H1 (cell line): Measurements from ENCODE around the gene TMEM18. TPM values are rescaled to one million over a fixed set of nuclear protein-coding genes. Genes with fewer than 3 reads are reported as not detected.

Experiments used
- CTCF ChIA-PET: fragments of 300-600 bp; sonication (Branson Sonifier 250); formaldehyde crosslinking; loops from one replicate; lab custom pipeline; 2021; ENCODE audit not compliant: partially characterized antibody; lab: Charles Lee
- POLR2A ChIA-PET: fragments of 300-600 bp; sonication (Branson Sonifier 250); formaldehyde crosslinking; loops from one replicate; lab custom pipeline; 2021; ENCODE audit warnings: inconsistent platforms; ENCODE audit not compliant: partially characterized antibody; lab: Charles Lee
- DNase-seq, 2 experiments: peaks; one replicate each; pipeline versions ENCODE4 v3.0.0 to v3.0.0-alpha.2; 2010 to 2022; ENCODE audit warnings: low spot score in 2 of 2, low read depth in 1 of 2, mixed read lengths in 1 of 2
- FAIRE-seq: peaks from 2 replicates; lab custom pipeline; 2011; peaks lifted over from hg19 to GRCh38; lab: Jason Lieb, UNC
- H2AFZ ChIP-seq: 2 replicates; pipeline ENCODE4 v1.8.1; 2012; ENCODE audit warnings: low read length, inconsistent platforms
- H2AK5ac ChIP-seq: 2 replicates; pipeline ENCODE4 v1.6.1; 2013; ENCODE audit warnings: low read depth, low read length
- H2BK120ac ChIP-seq: replicated peaks from 2 replicates; pipeline ENCODE3; 2013; ENCODE audit warnings: low read depth, low read length, inconsistent platforms
- H2BK12ac ChIP-seq: 2 replicates; pipeline ENCODE4 v1.6.1; 2013; ENCODE audit warnings: low read depth, low read length
- H2BK15ac ChIP-seq: 2 replicates; pipeline ENCODE4 v1.6.1; 2013; ENCODE audit warnings: low read length
- H2BK20ac ChIP-seq: 2 replicates; pipeline ENCODE4 v1.6.1; 2013; ENCODE audit warnings: low read length
- H2BK5ac ChIP-seq: 2 replicates; pipeline ENCODE4 v1.6.1; 2013; ENCODE audit warnings: low read depth, low read length
- H3K14ac ChIP-seq: 2 replicates; pipeline ENCODE4 v1.6.1; 2013; ENCODE audit warnings: inconsistent platforms; ENCODE audit not compliant: insufficient read length
- H3K18ac ChIP-seq: 2 replicates; pipeline ENCODE4 v1.6.1; 2013; ENCODE audit warnings: low read length; ENCODE audit errors: extremely low read depth
- H3K23ac ChIP-seq: 2 replicates; pipeline ENCODE4 v1.6.1; 2013; ENCODE audit warnings: inconsistent platforms; ENCODE audit not compliant: insufficient read length
- H3K23me2 ChIP-seq: 2 replicates; pipeline ENCODE4 v1.6.1; 2013; ENCODE audit warnings: low read depth, low read length
- H3K27ac ChIP-seq: 2 replicates; pipeline ENCODE4 v1.6.1; 2011; ENCODE audit warnings: low read depth, low read length, inconsistent platforms
- H3K27me3 ChIP-seq, 4 experiments: replicated peaks in 1 of 4; 1 replicate in 1 of 4; 2 replicates in 3 of 4; pipeline versions ENCODE4 v1.6.1 to v1.8.1; 2011 to 2013; ENCODE audit warnings: low read length in 3 of 4, mild to moderate bottlenecking in 3 of 4, inconsistent platforms in 2 of 4, mixed read lengths in 2 of 4, moderate library complexity in 1 of 4; ENCODE audit not compliant: control insufficient read depth in 3 of 4, insufficient read depth in 3 of 4; ENCODE audit errors: extremely low read depth in 1 of 4
- H3K36me3 ChIP-seq, 4 experiments: 2 replicates each; pipeline versions ENCODE4 v1.6.1 to v1.8.1; 2011 to 2013; ENCODE audit warnings: mild to moderate bottlenecking in 4 of 4, low read length in 3 of 4, moderate library complexity in 2 of 4, control low read depth in 1 of 4, inconsistent platforms in 1 of 4; ENCODE audit not compliant: insufficient read depth in 4 of 4, control insufficient read depth in 2 of 4
- H3K4ac ChIP-seq: replicated peaks from 2 replicates; pipeline ENCODE3; 2013; ENCODE audit warnings: low read length, low read depth, mixed read lengths, inconsistent platforms; ENCODE audit not compliant: insufficient read length
- H3K4me1 ChIP-seq, 4 experiments: replicated peaks in 1 of 4; 1 replicate in 1 of 4; 2 replicates in 3 of 4; pipeline versions ENCODE4 v1.6.1 to v1.8.1; 2011 to 2013; ENCODE audit warnings: low read length in 3 of 4, inconsistent platforms in 2 of 4, mixed read lengths in 1 of 4; ENCODE audit not compliant: insufficient read depth in 4 of 4, control insufficient read depth in 3 of 4
- H3K4me2 ChIP-seq, 2 experiments: 2 replicates each; pipeline versions ENCODE4 v1.6.1 to v1.8.1; 2011 to 2013; ENCODE audit warnings: low read depth in 2 of 2, low read length in 2 of 2, control low read depth in 1 of 2, inconsistent platforms in 1 of 2, mild to moderate bottlenecking in 1 of 2; ENCODE audit not compliant: insufficient read depth in 1 of 2
- H3K4me3 ChIP-seq, 4 experiments: fragments of 200-600, 300-600 bp in 1 of 4; sonication (generic), shearing (Covaris generic), sonication (Bioruptor Twin) in 1 of 4; 2 replicates each; pipeline versions ENCODE4 v1.5.1 to v1.8.1; 2011 to 2016; ENCODE audit warnings: low read length in 4 of 4, low read depth in 3 of 4, control low read depth in 2 of 4, inconsistent platforms in 2 of 4, mild to moderate bottlenecking in 2 of 4, mixed read lengths in 1 of 4, moderate library complexity in 1 of 4; ENCODE audit not compliant: insufficient read depth in 2 of 4; ENCODE audit errors: extremely low read depth in 1 of 4
- H3K56ac ChIP-seq: replicated peaks from 2 replicates; pipeline ENCODE3; 2013; ENCODE audit warnings: low read depth, mild to moderate bottlenecking, mixed read lengths, low read length, inconsistent platforms; ENCODE audit not compliant: insufficient read length
- H3K79me1 ChIP-seq: 2 replicates; pipeline ENCODE4 v1.6.1; 2013; ENCODE audit warnings: low read depth, low read length, control low read depth
- H3K79me2 ChIP-seq, 2 experiments: 2 replicates each; pipeline versions ENCODE4 v1.6.1 to v1.8.1; 2012 to 2013; ENCODE audit warnings: low read length in 2 of 2, mild to moderate bottlenecking in 2 of 2, inconsistent platforms in 1 of 2; ENCODE audit not compliant: insufficient read depth in 2 of 2, control insufficient read depth in 1 of 2
- H3K9ac ChIP-seq, 4 experiments: replicated peaks in 1 of 4; 1 replicate in 1 of 4; 2 replicates in 3 of 4; pipeline versions ENCODE4 v1.6.1 to v1.8.1; 2011 to 2013; ENCODE audit warnings: low read depth in 3 of 4, low read length in 3 of 4, control low read depth in 2 of 4, mild to moderate bottlenecking in 2 of 4, moderate library complexity in 2 of 4, inconsistent platforms in 1 of 4; ENCODE audit errors: extremely low read depth in 1 of 4
- H3K9me3 ChIP-seq, 2 experiments: 2 replicates each; pipeline versions ENCODE4 v1.6.1 to v1.8.1; 2012 to 2013; ENCODE audit warnings: mild to moderate bottlenecking in 2 of 2, moderate library complexity in 2 of 2, control low read depth in 1 of 2, inconsistent platforms in 1 of 2, low read depth in 1 of 2, low read length in 1 of 2, mixed read lengths in 1 of 2; ENCODE audit not compliant: insufficient read depth in 2 of 2
- H4K20me1 ChIP-seq, 2 experiments: replicated peaks in 1 of 2; 2 replicates each; pipeline versions ENCODE3 to v1.8.1; 2011 to 2013; ENCODE audit warnings: inconsistent platforms in 2 of 2, low read length in 2 of 2, mild to moderate bottlenecking in 1 of 2; ENCODE audit not compliant: insufficient read depth in 2 of 2, control insufficient read depth in 1 of 2
- H4K5ac ChIP-seq: 2 replicates; pipeline ENCODE4 v1.6.1; 2013; ENCODE audit warnings: low read length, low read depth, mixed read lengths, inconsistent platforms; ENCODE audit not compliant: insufficient read length
- H4K8ac ChIP-seq: 2 replicates; pipeline ENCODE4 v1.8.0; 2013; ENCODE audit warnings: mild to moderate bottlenecking, moderate library complexity, low read length, inconsistent platforms; ENCODE audit not compliant: insufficient read depth; ENCODE audit errors: extremely low read depth
- H4K91ac ChIP-seq: replicated peaks from 2 replicates; pipeline ENCODE3; 2013; ENCODE audit warnings: low read length, mixed read lengths, inconsistent platforms; ENCODE audit not compliant: insufficient read length
- WGBS, 2 experiments: shearing (Covaris generic) in 1 of 2; methylation state at CpG; one replicate each; pipeline versions ENCODE4 v1.1.6 to v1.1.7; 2013 to 2015; ENCODE audit warnings: low lambda C conversion rate in 2 of 2, mixed read lengths in 2 of 2, inconsistent platforms in 1 of 2, low coverage in 1 of 2, missing lambda C conversion rate in 1 of 2; ENCODE audit not compliant: insufficient replicate concordance in 2 of 2, insufficient coverage in 1 of 2, insufficient read length in 1 of 2; ENCODE audit errors: extremely low coverage in 1 of 2, missing lambda C conversion rate in 1 of 2; 5-methylcytosine and 5-hydroxymethylcytosine counted together
- polyA plus RNA-seq, 7 experiments: library from polyadenylated mRNA; depleted of rRNA in 3 of 7; stranded (reverse) in 5 of 7; unstranded in 2 of 7; fragments of >200 nt in 5 of 7; fragments of 200-250 nt in 2 of 7; gene quantifications; 1 replicate in 5 of 7; 2 replicates in 1 of 7; 4 replicates in 1 of 7; pipeline versions ENCODE4 v1.2.1 to v1.2.3, GENCODE V29; 2011 to 2013; ENCODE audit warnings: missing spikeins in 2 of 7, mixed read lengths in 2 of 7
- total RNA-seq: library from RNA; stranded (reverse); fragmentation: NEBNext Ultra II Directional; extraction: Animal tissue kit (Norgen Biotek cat#: 25700); gene quantifications from 2 replicates; pipeline ENCODE4 v1.2.1, GENCODE V29; 2021

TMEM18 gene
- total and polyA plus RNA-seq, 2 of the 8 experiments (the other 6 are each of a cell fraction or from before 2014, with no cell fraction given): 22.4 to 27.1 TPM

- Histone ChIP-seq H2AK5ac (no peak overlapping the region), H3K56ac (no peak overlapping the region), H3K4me3 (no peak overlapping the region), H3K9ac (no peak overlapping the region), H3K9me3 (peaks cover 5 to 13% of the 10 kb centered on the region in 2 experiments; a peak in 3 of 4 replicates), H3K4ac (no peak overlapping the region), H3K23me2 (no peaks in the 10 kb centered on the region), H4K5ac (no peak overlapping the region), H2BK120ac (no peak overlapping the region), H4K20me1 (no peaks in the 10 kb centered on the region), H3K4me2 (no peak overlapping the region), H2BK12ac (no peak overlapping the region), H3K23ac (no peak overlapping the region), H3K18ac (no peak overlapping the region), H2BK20ac (no peak overlapping the region), H2BK5ac (no peak overlapping the region), H3K27me3 (peaks cover 8 to 13% (median 12%) of the 10 kb centered on the region in 4 experiments), H3K4me1 (no peaks in the 10 kb centered on the region), H3K36me3 (peaks cover 0 to 8% (median 0%) of the 10 kb centered on the region in 4 experiments; a peak in 1 of 8 replicates), H3K27ac (no peak overlapping the region), H2BK15ac (no peak overlapping the region), H3K79me2 (no peaks in the 10 kb centered on the region), H3K14ac (no peak overlapping the region), H4K8ac (no peak overlapping the region), H2AFZ (no peak overlapping the region), H4K91ac (no peak overlapping the region), H3K79me1 (no peaks in the 10 kb centered on the region)
- ChIA-PET POLR2A (no interaction called here), CTCF (interaction anchor here (2.1 to 2.9 kb wide), 2 partner anchors 67 to 105 kb away, joined by 5 to 13 read pairs; no protein-coding TSS in a partner anchor)
- DNase-seq: peak in 1 of 2 experiments; percentile 26
- WGBS, 2 experiments: 80% methylated on average over 16 of the region's 16 CpGs; no CpG with 5 or more reads in 1 of the 2 experiments
- no peak for FAIRE-seq
These were observed 42.4 kb downstream of the TMEM18 start for GRCh38 chr2:634636-635388.
